Fibroblast of lung (primary cell): ENCODE results near the gene PSMD13. TPM values are rescaled to one million over a fixed set of nuclear protein-coding genes. Genes with fewer than 3 reads are reported as not detected.

Source experiments
- DNase-seq, 2 donors: peaks; one replicate each; pipeline versions ENCODE4 v3.0.0 to v3.0.0-alpha.2; 2010; ENCODE audit warnings: low read depth in 2 of 2
- H2AFZ ChIP-seq: 2 replicates; pipeline ENCODE4 v1.5.1; 2012; ENCODE audit warnings: low read length, control low read depth, inconsistent platforms
- H3K27ac ChIP-seq: 2 replicates; pipeline ENCODE4 v1.5.1; 2011; ENCODE audit warnings: low read length, control low read depth; ENCODE audit not compliant: insufficient read depth
- H3K27me3 ChIP-seq: 2 replicates; pipeline ENCODE4 v1.5.1; 2011; ENCODE audit warnings: mild to moderate bottlenecking, low read length; ENCODE audit not compliant: control insufficient read depth, insufficient read depth
- H3K36me3 ChIP-seq: 2 replicates; pipeline ENCODE4 v1.5.1; 2011; ENCODE audit warnings: low read length; ENCODE audit not compliant: control insufficient read depth, insufficient read depth
- H3K4me1 ChIP-seq: 2 replicates; pipeline ENCODE4 v1.5.1; 2011; ENCODE audit warnings: low read length; ENCODE audit not compliant: control insufficient read depth, insufficient read depth; ENCODE audit errors: extremely low read depth
- H3K4me2 ChIP-seq: 2 replicates; pipeline ENCODE4 v1.5.1; 2011; ENCODE audit warnings: low read length, control low read depth; ENCODE audit not compliant: insufficient read depth; ENCODE audit errors: extremely low read depth
- H3K4me3 ChIP-seq, 4 experiments: fragments of 200-600 bp in 1 of 4; sonication (generic) in 1 of 4; replicated peaks in 1 of 4; 2 replicates each; pipeline ENCODE4 v1.5.1; 2011 to 2016; ENCODE audit warnings: low read length in 4 of 4, low read depth in 3 of 4, mild to moderate bottlenecking in 3 of 4, control low read depth in 2 of 4, inconsistent platforms in 1 of 4, mixed read lengths in 1 of 4; ENCODE audit not compliant: insufficient read depth in 1 of 4; ENCODE audit errors: control extremely low read depth in 1 of 4
- H3K79me2 ChIP-seq: 2 replicates; pipeline ENCODE4 v1.5.1; 2012; ENCODE audit warnings: mild to moderate bottlenecking, low read length, inconsistent platforms; ENCODE audit not compliant: control insufficient read depth, insufficient read depth
- H3K9ac ChIP-seq: 2 replicates; pipeline ENCODE4 v1.5.1; 2011; ENCODE audit warnings: mild to moderate bottlenecking, low read length, control low read depth; ENCODE audit not compliant: insufficient read depth
- H3K9me3 ChIP-seq: 2 replicates; pipeline ENCODE4 v1.5.1; 2012; ENCODE audit warnings: low read depth, low read length; ENCODE audit not compliant: control insufficient read depth, insufficient read depth
- H4K20me1 ChIP-seq: 2 replicates; pipeline ENCODE4 v1.5.1; 2011; ENCODE audit warnings: low read length; ENCODE audit not compliant: control insufficient read depth, insufficient read depth; ENCODE audit errors: extremely low read depth
- CTCF ChIP-seq, 2 donors: IDR thresholded peaks in 1 of 2; conservative IDR thresholded peaks in 1 of 2; 1 replicate in 1 of 2; 2 replicates in 1 of 2; pipeline ENCODE4 v1.5.1; 2011 to 2012; ENCODE audit warnings: low read length in 2 of 2, control low read depth in 1 of 2, inconsistent platforms in 1 of 2, low read depth in 1 of 2, mild to moderate bottlenecking in 1 of 2
- EZH2 ChIP-seq: IDR thresholded peaks from 2 replicates; pipeline ENCODE4 v1.5.1; 2012; ENCODE audit warnings: low read length, control low read depth, mild to moderate bottlenecking; ENCODE audit errors: missing control alignments
- polyA plus RNA-seq, 2 donors: library from polyadenylated mRNA; depleted of rRNA in 1 of 2; stranded (reverse) in 1 of 2; unstranded in 1 of 2; fragments of >200 nt; gene quantifications; 2 replicates each; pipeline ENCODE4 v1.2.1, GENCODE V29; 2011 to 2012; ENCODE audit warnings: missing spikeins in 1 of 2
- total RNA-seq: library from RNA; depleted of rRNA; stranded (reverse); fragments of >200 nt; gene quantifications from 2 replicates; pipeline ENCODE4 v1.2.1, GENCODE V29; 2014

PSMD13 gene
- total and polyA plus RNA-seq, 2 donors (not counting 1 experiment from before 2014, with no cell fraction given), result 106 to 147 TPM

- Histone ChIP-seq H4K20me1 (no peaks in the 10 kb centered on the region), H3K9me3 (no peaks in the 10 kb centered on the region), H3K27ac (no peak overlapping the region), H2AFZ (no peak overlapping the region), H3K4me1 (peaks cover 3% of the 10 kb centered on the region), H3K27me3 (no peaks in the 10 kb centered on the region), H3K36me3 (peaks cover 16% of the 10 kb centered on the region), H3K4me2 (no peak overlapping the region), H3K4me3 (no peak overlapping the region), H3K79me2 (peaks cover 38% of the 10 kb centered on the region), H3K9ac (no peak overlapping the region)
- TF ChIP-seq EZH2 (no peak), CTCF (conservative IDR thresholded peaks at IDR 0.05 in 1 of 2, IDR thresholded peaks at IDR 0.05 in 1 of 2; ENCODE audit: low read depth in 1 of 2, low read length in 2 of 2) (no peak)
- DNase-seq, result no peak
Observed at GRCh38 chr11:241634-242033, 4.9 kb downstream of the PSMD13 start.

DNA sequence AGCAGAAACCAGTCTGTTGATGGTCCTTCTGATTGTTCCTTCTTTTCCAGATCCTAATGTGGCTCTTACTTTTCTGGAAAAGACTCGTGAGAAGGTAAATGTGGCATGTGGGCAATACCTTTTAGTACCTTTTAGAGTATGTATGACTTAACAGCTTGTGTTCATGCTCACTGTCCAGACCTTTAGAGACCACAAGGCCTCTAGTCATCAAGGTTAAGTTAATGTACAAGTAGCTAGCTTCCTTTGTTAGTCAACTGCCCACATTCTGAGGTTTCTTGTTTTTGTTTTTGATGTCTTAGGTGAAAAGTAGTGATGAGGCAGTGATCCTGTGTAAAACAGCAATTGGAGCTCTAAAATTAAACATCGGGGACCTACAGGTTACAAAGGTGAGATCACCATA lies 7.6 kb downstream of the PSMD13 start:
- no peak overlapping the region for H3K4me3 ChIP-seq
- H3K79me2 ChIP-seq, result peaks cover 14% of the 10 kb centered on the region
- no peaks in the 10 kb centered on the region for H4K20me1 ChIP-seq
- H3K36me3 ChIP-seq, result peaks cover 23% of the 10 kb centered on the region
- H2AFZ ChIP-seq, result no peak overlapping the region
- TF ChIP-seq CTCF (conservative IDR thresholded peaks at IDR 0.05 in 1 of 2, IDR thresholded peaks at IDR 0.05 in 1 of 2; ENCODE audit: low read depth in 1 of 2, low read length in 2 of 2) (no peak), EZH2 (no peak)
- no peak overlapping the region for H3K9ac ChIP-seq
- DNase-seq, result no peak
- H3K9me3 ChIP-seq, result no peaks in the 10 kb centered on the region
- H3K27me3 ChIP-seq, result no peaks in the 10 kb centered on the region
- H3K4me2 ChIP-seq, result no peak overlapping the region
- H3K4me1 ChIP-seq, result no peaks in the 10 kb centered on the region
- H3K27ac ChIP-seq, result no peak overlapping the region

- H3K4me2 ChIP-seq, result no peak overlapping the region
- H3K27ac ChIP-seq, result no peak overlapping the region
- no peak overlapping the region for H3K9ac ChIP-seq
- no peaks in the 10 kb centered on the region for H3K9me3 ChIP-seq
- H3K27me3 ChIP-seq, result no peaks in the 10 kb centered on the region
- H3K4me1 ChIP-seq, result no peaks in the 10 kb centered on the region
- no peaks in the 10 kb centered on the region for H3K79me2 ChIP-seq
- H2AFZ ChIP-seq, result no peak overlapping the region
- no peak overlapping the region for H3K4me3 ChIP-seq
- H4K20me1 ChIP-seq, result no peaks in the 10 kb centered on the region
- no peak for DNase-seq
- no peak for TF ChIP-seq CTCF (conservative IDR thresholded peaks at IDR 0.05 in 1 of 2, IDR thresholded peaks at IDR 0.05 in 1 of 2; ENCODE audit: low read depth in 1 of 2, low read length in 2 of 2)
- TF ChIP-seq EZH2, result no peak
- peaks cover 33% of the 10 kb centered on the region for H3K36me3 ChIP-seq
Observed at GRCh38 chr11:249062-249461, 12.3 kb downstream of the PSMD13 start.
